KMS-11 (cell line): ENCODE measurements around the gene ABAT.

Experiments
- H2AFZ ChIP-seq: fragments of 200-600 bp; sonication (generic); 2 replicates; pipeline ENCODE4 v1.6.1; 2016; ENCODE audit warnings: antibody characterized with exemption, mixed run types, low read depth
- H3K27ac ChIP-seq: fragments of 200-600 bp; sonication (generic); 2 replicates; pipeline ENCODE4 v1.6.1; 2016; ENCODE audit warnings: mild to moderate bottlenecking, mixed run types
- H3K27me3 ChIP-seq: fragments of 200-600 bp; sonication (generic); 2 replicates; pipeline ENCODE4 v1.6.1; 2017; ENCODE audit warnings: mild to moderate bottlenecking, low read depth, mixed run types, moderate library complexity; ENCODE audit not compliant: insufficient read depth
- H3K36me3 ChIP-seq: fragments of 200-600 bp; sonication (generic); 2 replicates; pipeline ENCODE4 v1.6.1; 2017; ENCODE audit warnings: mild to moderate bottlenecking, mixed run types; ENCODE audit not compliant: insufficient read depth
- H3K4me1 ChIP-seq: fragments of 200-600 bp; sonication (generic); 2 replicates; pipeline ENCODE4 v1.6.1; 2016; ENCODE audit warnings: mild to moderate bottlenecking, low read depth, mixed run types; ENCODE audit not compliant: poor library complexity, severe bottlenecking
- H3K4me2 ChIP-seq: fragments of 200-600 bp; sonication (generic); 2 replicates; pipeline ENCODE4 v1.7.0; 2016; ENCODE audit warnings: mild to moderate bottlenecking, mixed run types
- H3K4me3 ChIP-seq: fragments of 200-600 bp; sonication (generic); IDR thresholded peaks from 2 replicates; pipeline ENCODE4 v1.6.1; 2017; ENCODE audit warnings: low read depth, low read length, mixed read lengths; ENCODE audit not compliant: insufficient read depth
- H3K79me2 ChIP-seq: fragments of 200-600 bp; sonication (generic); 2 replicates; pipeline ENCODE4 v1.6.1; 2016; ENCODE audit warnings: low read depth, mixed run types; ENCODE audit not compliant: insufficient read depth
- H3K9ac ChIP-seq: fragments of 200-600 bp; sonication (generic); 2 replicates; pipeline ENCODE4 v1.6.1; 2016; ENCODE audit warnings: mild to moderate bottlenecking, mixed run types
- H4K20me1 ChIP-seq: fragments of 200-600 bp; sonication (generic); 2 replicates; pipeline ENCODE4 v1.6.1; 2016; ENCODE audit warnings: mild to moderate bottlenecking, mixed run types; ENCODE audit not compliant: insufficient read depth
- TF ChIP-seq, protein P1 (sequence below): fragments of 200-600 bp; sonication (generic); conservative IDR thresholded peaks from 2 replicates; pipeline ENCODE4 v1.6.1; 2017; ENCODE audit warnings: low read depth, mild to moderate bottlenecking, antibody characterized with exemption, low read length, moderate library complexity, mixed read lengths

ABAT gene

GRCh38 chr16:8628981-8629725 is 45.3 kb upstream of the ABAT start:
- no peak overlapping the region for H3K4me3 ChIP-seq
- H3K27me3 ChIP-seq: no peaks in the 10 kb centered on the region
- TF ChIP-seq, protein P1, sequence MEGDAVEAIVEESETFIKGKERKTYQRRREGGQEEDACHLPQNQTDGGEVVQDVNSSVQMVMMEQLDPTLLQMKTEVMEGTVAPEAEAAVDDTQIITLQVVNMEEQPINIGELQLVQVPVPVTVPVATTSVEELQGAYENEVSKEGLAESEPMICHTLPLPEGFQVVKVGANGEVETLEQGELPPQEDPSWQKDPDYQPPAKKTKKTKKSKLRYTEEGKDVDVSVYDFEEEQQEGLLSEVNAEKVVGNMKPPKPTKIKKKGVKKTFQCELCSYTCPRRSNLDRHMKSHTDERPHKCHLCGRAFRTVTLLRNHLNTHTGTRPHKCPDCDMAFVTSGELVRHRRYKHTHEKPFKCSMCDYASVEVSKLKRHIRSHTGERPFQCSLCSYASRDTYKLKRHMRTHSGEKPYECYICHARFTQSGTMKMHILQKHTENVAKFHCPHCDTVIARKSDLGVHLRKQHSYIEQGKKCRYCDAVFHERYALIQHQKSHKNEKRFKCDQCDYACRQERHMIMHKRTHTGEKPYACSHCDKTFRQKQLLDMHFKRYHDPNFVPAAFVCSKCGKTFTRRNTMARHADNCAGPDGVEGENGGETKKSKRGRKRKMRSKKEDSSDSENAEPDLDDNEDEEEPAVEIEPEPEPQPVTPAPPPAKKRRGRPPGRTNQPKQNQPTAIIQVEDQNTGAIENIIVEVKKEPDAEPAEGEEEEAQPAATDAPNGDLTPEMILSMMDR: no peak
- H3K79me2 ChIP-seq: peaks cover 7% of the 10 kb centered on the region; the same call in 1 of the 2 replicates
- H2AFZ ChIP-seq: no peak overlapping the region
- H3K36me3 ChIP-seq: peaks cover 10% of the 10 kb centered on the region; the same call in 1 of the 2 replicates
- no peak overlapping the region for H3K27ac ChIP-seq
- H4K20me1 ChIP-seq: no peaks in the 10 kb centered on the region
- H3K4me2 ChIP-seq: no peak overlapping the region
- H3K4me1 ChIP-seq: no peaks in the 10 kb centered on the region
- H3K9ac ChIP-seq: no peak overlapping the region

- no peak overlapping the region for H3K4me3 ChIP-seq
- H3K4me1 ChIP-seq: no peaks in the 10 kb centered on the region
- TF ChIP-seq, protein P1: no peak
- H3K27ac ChIP-seq: no peak overlapping the region
- H3K9ac ChIP-seq: no peak overlapping the region
- no peaks in the 10 kb centered on the region for H3K79me2 ChIP-seq
- H2AFZ ChIP-seq: no peak overlapping the region
- no peaks in the 10 kb centered on the region for H4K20me1 ChIP-seq
- no peaks in the 10 kb centered on the region for H3K27me3 ChIP-seq
- peaks cover 10% of the 10 kb centered on the region; the same call in 1 of the 2 replicates for H3K36me3 ChIP-seq
- H3K4me2 ChIP-seq: no peak overlapping the region
Measured at GRCh38 chr16:8630255-8630953, 44.0 kb upstream of the ABAT start.

DNA sequence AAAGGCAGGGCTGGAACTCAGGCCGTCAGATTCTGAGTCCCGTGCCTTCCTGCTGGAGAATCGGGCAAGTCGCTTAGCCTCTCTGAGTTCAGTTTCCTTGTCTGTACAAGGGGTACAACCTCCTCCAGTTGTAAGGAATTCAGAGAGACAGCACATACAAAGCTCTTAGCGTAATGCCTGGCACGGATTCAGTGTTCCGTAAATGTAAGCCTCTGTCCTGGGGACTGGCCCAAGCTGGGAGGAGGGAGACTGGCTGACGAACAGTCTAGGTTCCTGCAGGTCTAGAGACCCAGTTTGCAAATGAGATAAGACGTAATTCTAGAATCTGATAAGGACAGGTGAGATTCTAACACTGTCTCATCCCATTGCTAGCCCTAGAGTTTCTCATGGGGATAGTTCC is 43.0 kb upstream of the ABAT start:
- no peaks in the 10 kb centered on the region for H3K79me2 ChIP-seq
- H2AFZ ChIP-seq: no peak overlapping the region
- no peak overlapping the region for H3K9ac ChIP-seq
- TF ChIP-seq, protein P1: no peak
- no peaks in the 10 kb centered on the region for H3K4me1 ChIP-seq
- H4K20me1 ChIP-seq: no peaks in the 10 kb centered on the region
- H3K27ac ChIP-seq: no peak overlapping the region
- H3K4me3 ChIP-seq: no peak overlapping the region
- no peaks in the 10 kb centered on the region for H3K27me3 ChIP-seq
- H3K36me3 ChIP-seq: peaks cover 8% of the 10 kb centered on the region; the same call in 1 of the 2 replicates
- H3K4me2 ChIP-seq: no peak overlapping the region

DNA sequence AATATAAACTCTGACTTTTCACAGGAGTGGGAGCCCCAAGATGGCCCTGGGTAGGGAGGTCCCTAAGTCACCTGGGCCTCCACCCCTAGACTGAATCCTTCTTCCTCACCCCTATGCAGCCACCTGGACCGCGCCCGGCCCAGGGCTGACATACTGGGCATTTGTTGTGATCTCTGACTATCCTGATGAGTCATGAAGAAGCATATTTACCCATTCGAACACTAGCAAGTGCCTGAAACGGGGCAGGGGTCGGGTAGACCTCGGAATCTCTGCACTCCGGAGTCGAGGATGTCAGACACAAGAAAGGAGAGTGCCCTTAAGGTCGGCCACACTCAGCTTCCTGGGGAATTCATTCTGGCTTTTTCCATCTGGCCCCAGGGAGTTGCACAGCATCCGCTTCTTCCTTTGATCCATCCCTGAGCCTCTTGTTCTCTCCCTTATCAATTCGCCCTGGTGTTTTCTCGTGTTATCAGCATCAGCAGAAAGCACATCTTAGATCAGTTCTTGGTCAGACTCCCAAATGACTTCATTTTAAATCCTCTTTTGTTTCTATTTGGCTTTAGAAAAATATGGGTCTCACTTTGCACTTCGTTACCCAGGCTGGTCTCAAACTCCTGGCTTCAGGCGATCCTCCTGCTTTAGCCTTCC is 42.5 kb upstream of the ABAT start:
- H3K79me2 ChIP-seq: no peaks in the 10 kb centered on the region
- H2AFZ ChIP-seq: no peak overlapping the region
- H3K27ac ChIP-seq: no peak overlapping the region
- H3K4me1 ChIP-seq: no peaks in the 10 kb centered on the region
- peaks cover 8% of the 10 kb centered on the region; the same call in 1 of the 2 replicates for H3K36me3 ChIP-seq
- H3K4me3 ChIP-seq: no peak overlapping the region
- H3K27me3 ChIP-seq: no peaks in the 10 kb centered on the region
- H3K4me2 ChIP-seq: no peak overlapping the region
- H3K9ac ChIP-seq: no peak overlapping the region
- TF ChIP-seq, protein P1: no peak
- H4K20me1 ChIP-seq: no peaks in the 10 kb centered on the region
